ENCODE measurements around the gene AQP12B. TPM values are rescaled to one million over a fixed set of nuclear protein-coding genes. Genes with fewer than 3 reads are reported as not detected.

Gene AQP12B
- total and polyA plus RNA-seq, 4 experiments from 2014 or later = not detected

GRCh38 chr2:240722376-240722775, 39.7 kb upstream of the AQP12B start:
- Mint-ChIP-seq H3K4me3 (no peak overlapping the region), H3K27me3 (peaks cover 0 to 4% of the 10 kb centered on the region in 2 donors), H3K27ac (no peak overlapping the region), H3K4me1 (no peaks in the 10 kb centered on the region), H3K36me3 (no peaks in the 10 kb centered on the region), H3K9me3 (no peaks in the 10 kb centered on the region)
- intact Hi-C loops (cut with micrococcal nuclease) = no loop called here
- ChIA-PET POLR2A (ENCODE audit: partially characterized antibody) (no interaction called here), CTCF (ENCODE audit: partially characterized antibody) (no interaction called here)
- no peak overlapping the region for H3K27ac ChIP-seq (ENCODE audit: low read depth, low read length)
- no peaks in the 10 kb centered on the region for H3K9me3 ChIP-seq (ENCODE audit: control insufficient read depth in 1 of 2, low read length in 2 of 2)
- no peak for DNase-seq
- no peak overlapping the region for H3K4me3 ChIP-seq (ENCODE audit: low read length in 2 of 2)
- H3K36me3 ChIP-seq (ENCODE audit: insufficient read depth, low read length) = no peaks in the 10 kb centered on the region
- H3K27me3 ChIP-seq (ENCODE audit: insufficient read depth, low read length) = no peaks in the 10 kb centered on the region
- H3K4me1 ChIP-seq (ENCODE audit: insufficient read depth, low read length) = no peaks in the 10 kb centered on the region

GRCh38 chr2:240721596-240722180, 39.0 kb upstream of the AQP12B start:
- no peaks in the 10 kb centered on the region for H3K4me1 Mint-ChIP-seq
- POLR2A ChIA-PET (ENCODE audit: partially characterized antibody) = no interaction called here

GRCh38 chr2:240720686-240721595, 38.3 kb upstream of the AQP12B start:
- no peak overlapping the region for H3K4me3 ChIP-seq (ENCODE audit: low read length in 2 of 2)
- CTCF ChIA-PET (ENCODE audit: partially characterized antibody) = no interaction called here
- POLR2A ChIA-PET (ENCODE audit: partially characterized antibody) = no interaction called here
- Mint-ChIP-seq H3K9me3 (no peaks in the 10 kb centered on the region), H3K27ac (no peak overlapping the region), H3K4me1 (no peaks in the 10 kb centered on the region), H3K36me3 (no peaks in the 10 kb centered on the region), H3K27me3 (peaks cover 0 to 4% of the 10 kb centered on the region in 2 donors), H3K4me3 (no peak overlapping the region)
- no peaks in the 10 kb centered on the region for H3K36me3 ChIP-seq (ENCODE audit: insufficient read depth, low read length)
- H3K9me3 ChIP-seq (ENCODE audit: control insufficient read depth in 1 of 2, low read length in 2 of 2) = no peaks in the 10 kb centered on the region
- H3K4me1 ChIP-seq (ENCODE audit: insufficient read depth, low read length) = no peaks in the 10 kb centered on the region
- DNase-seq = no peak
- intact Hi-C loops (cut with micrococcal nuclease) = no loop called here
- H3K27ac ChIP-seq (ENCODE audit: low read depth, low read length) = no peak overlapping the region
- no peaks in the 10 kb centered on the region for H3K27me3 ChIP-seq (ENCODE audit: insufficient read depth, low read length)

More at GRCh38 chr2:240721596-240722180, 39.0 kb upstream of the AQP12B start:
- H3K27ac ChIP-seq (ENCODE audit: low read depth, low read length) = no peak overlapping the region
- H3K27me3 ChIP-seq (ENCODE audit: insufficient read depth, low read length) = no peaks in the 10 kb centered on the region
- Mint-ChIP-seq H3K27ac (no peak overlapping the region), H3K36me3 (no peaks in the 10 kb centered on the region), H3K4me3 (no peak overlapping the region), H3K9me3 (no peaks in the 10 kb centered on the region), H3K27me3 (peaks cover 0 to 4% of the 10 kb centered on the region in 2 donors)
- no peak overlapping the region for H3K4me3 ChIP-seq (ENCODE audit: low read length in 2 of 2)
- DNase-seq = no peak
- no peaks in the 10 kb centered on the region for H3K9me3 ChIP-seq (ENCODE audit: control insufficient read depth in 1 of 2, low read length in 2 of 2)
- H3K36me3 ChIP-seq (ENCODE audit: insufficient read depth, low read length) = no peaks in the 10 kb centered on the region
- no peaks in the 10 kb centered on the region for H3K4me1 ChIP-seq (ENCODE audit: insufficient read depth, low read length)
- intact Hi-C loops (cut with micrococcal nuclease) = no loop called here
- CTCF ChIA-PET (ENCODE audit: partially characterized antibody) = no interaction called here

GRCh38 chr2:240719676-240720545, 37.2 kb upstream of the AQP12B start:
- Mint-ChIP-seq H3K4me3 (no peak overlapping the region), H3K4me1 (no peaks in the 10 kb centered on the region), H3K9me3 (no peaks in the 10 kb centered on the region), H3K36me3 (no peaks in the 10 kb centered on the region), H3K27me3 (peaks cover 0 to 4% of the 10 kb centered on the region in 2 donors), H3K27ac (no peak overlapping the region)
- Histone ChIP-seq H3K27ac (ENCODE audit: low read depth, low read length) (no peak overlapping the region), H3K27me3 (ENCODE audit: insufficient read depth, low read length) (no peaks in the 10 kb centered on the region), H3K9me3 (ENCODE audit: control insufficient read depth in 1 of 2, low read length in 2 of 2) (no peaks in the 10 kb centered on the region), H3K36me3 (ENCODE audit: insufficient read depth, low read length) (no peaks in the 10 kb centered on the region), H3K4me1 (ENCODE audit: insufficient read depth, low read length) (no peaks in the 10 kb centered on the region), H3K4me3 (ENCODE audit: low read length in 2 of 2) (no peak overlapping the region)
- no peak for DNase-seq
- ChIA-PET CTCF (ENCODE audit: partially characterized antibody) (interaction anchor here (1.0 kb wide), 1 partner anchor 206 kb away, joined by 3 read pairs; no protein-coding TSS in a partner anchor), POLR2A (ENCODE audit: partially characterized antibody) (no interaction called here)
- intact Hi-C loops (cut with micrococcal nuclease) = no loop called here

- ChIA-PET POLR2A (ENCODE audit: partially characterized antibody) (no interaction called here), CTCF (ENCODE audit: partially characterized antibody) (no interaction called here)
- H3K27ac Mint-ChIP-seq = no peak overlapping the region
- H3K36me3 Mint-ChIP-seq = no peaks in the 10 kb centered on the region
- no peaks in the 10 kb centered on the region for H3K9me3 Mint-ChIP-seq
- Histone ChIP-seq H3K27me3 (ENCODE audit: insufficient read depth, low read length) (no peaks in the 10 kb centered on the region), H3K36me3 (ENCODE audit: insufficient read depth, low read length) (no peaks in the 10 kb centered on the region), H3K27ac (ENCODE audit: low read depth, low read length) (no peak overlapping the region), H3K9me3 (ENCODE audit: control insufficient read depth in 1 of 2, low read length in 2 of 2) (no peaks in the 10 kb centered on the region), H3K4me3 (ENCODE audit: low read length in 2 of 2) (no peak overlapping the region), H3K4me1 (ENCODE audit: insufficient read depth, low read length) (no peaks in the 10 kb centered on the region)
- intact Hi-C loops (cut with micrococcal nuclease) = no loop called here
- H3K4me3 Mint-ChIP-seq = no peak overlapping the region
- peaks cover 0 to 4% of the 10 kb centered on the region in 2 donors for H3K27me3 Mint-ChIP-seq
- H3K4me1 Mint-ChIP-seq = no peaks in the 10 kb centered on the region
- DNase-seq = no peak
Measured at GRCh38 chr2:240718896-240719490, 36.3 kb upstream of the AQP12B start.

- no peak for DNase-seq
- H3K4me3 ChIP-seq (ENCODE audit: low read length in 2 of 2) = no peak overlapping the region
- POLR2A ChIA-PET (ENCODE audit: partially characterized antibody) = no interaction called here
- no peak overlapping the region for H3K27ac ChIP-seq (ENCODE audit: low read depth, low read length)
- intact Hi-C loops (cut with micrococcal nuclease) = no loop called here
- no peaks in the 10 kb centered on the region for H3K36me3 ChIP-seq (ENCODE audit: insufficient read depth, low read length)
- no peaks in the 10 kb centered on the region for H3K4me1 Mint-ChIP-seq
- H3K9me3 ChIP-seq (ENCODE audit: control insufficient read depth in 1 of 2, low read length in 2 of 2) = no peaks in the 10 kb centered on the region
- CTCF ChIA-PET (ENCODE audit: partially characterized antibody) = no interaction called here
- H3K27ac Mint-ChIP-seq = no peak overlapping the region
- H3K9me3 Mint-ChIP-seq = no peaks in the 10 kb centered on the region
- peaks cover 0 to 4% of the 10 kb centered on the region in 2 donors for H3K27me3 Mint-ChIP-seq
- no peaks in the 10 kb centered on the region for H3K4me1 ChIP-seq (ENCODE audit: insufficient read depth, low read length)
- H3K36me3 Mint-ChIP-seq = no peaks in the 10 kb centered on the region
- H3K27me3 ChIP-seq (ENCODE audit: insufficient read depth, low read length) = no peaks in the 10 kb centered on the region
- no peak overlapping the region for H3K4me3 Mint-ChIP-seq
Measured at GRCh38 chr2:240717681-240718581, 35.2 kb upstream of the AQP12B start.

Measured in CD4-positive, alpha-beta memory T cell (primary cell).